PFSK-1 (cell line): ENCODE measurements around the gene CACNA1C.

ENCODE experiments used
- FOXP2 ChIP-seq: optimal IDR thresholded peaks from 2 replicates; pipeline ENCODE3; 2011; ENCODE audit warnings: borderline replicate concordance, control low read depth, inconsistent platforms; ENCODE audit not compliant: insufficient read depth; ENCODE audit errors: extremely low read length, extremely low read depth
- POLR2AphosphoS5 ChIP-seq: IDR thresholded peaks from 2 replicates; pipeline ENCODE4 v1.6.1; 2012; ENCODE audit warnings: low read depth, mild to moderate bottlenecking, control low read depth, low read length, moderate library complexity
- REST ChIP-seq, 2 experiments: IDR thresholded peaks; 2 replicates each; pipeline versions ENCODE4 v1.6.1 to v1.8.0; 2011 to 2012; ENCODE audit warnings: low read depth in 2 of 2, low read length in 2 of 2, control low read depth in 1 of 2, inconsistent platforms in 1 of 2, mild to moderate bottlenecking in 1 of 2, moderate library complexity in 1 of 2; ENCODE audit not compliant: insufficient read depth in 1 of 2
- SIN3A ChIP-seq: IDR thresholded peaks from 2 replicates; pipeline ENCODE4 v1.6.1; 2012; ENCODE audit warnings: mild to moderate bottlenecking, low read length, moderate library complexity, borderline replicate concordance; ENCODE audit not compliant: insufficient read depth
- TAF1 ChIP-seq: IDR thresholded peaks from 2 replicates; pipeline ENCODE4 v1.6.1; 2012; ENCODE audit warnings: low read length, control low read depth, borderline replicate concordance; ENCODE audit not compliant: insufficient read depth

The CACNA1C gene

GRCh38 chr12:2341051-2341751 lies 288.4 kb downstream of the CACNA1C start:
- TF ChIP-seq POLR2AphosphoS5 = no peak
- no peak for TF ChIP-seq REST (IDR thresholded peaks at IDR 0.05; ENCODE audit: insufficient read depth in 1 of 2, low read depth in 2 of 2, low read length in 2 of 2)
- TF ChIP-seq FOXP2 = no peak
- no peak for TF ChIP-seq SIN3A
- no peak for TF ChIP-seq TAF1

GRCh38 chr12:2341871-2342270 lies 289.1 kb downstream of the CACNA1C start:
- TF ChIP-seq TAF1 (no peak), REST (IDR thresholded peaks at IDR 0.05; ENCODE audit: insufficient read depth in 1 of 2, low read depth in 2 of 2, low read length in 2 of 2) (no peak), FOXP2 (no peak), POLR2AphosphoS5 (no peak), SIN3A (no peak)

- no peak for TF ChIP-seq FOXP2
- TF ChIP-seq SIN3A = no peak
- no peak for TF ChIP-seq POLR2AphosphoS5
- TF ChIP-seq TAF1 = no peak
- no peak for TF ChIP-seq REST (IDR thresholded peaks at IDR 0.05; ENCODE audit: insufficient read depth in 1 of 2, low read depth in 2 of 2, low read length in 2 of 2)
Observed at GRCh38 chr12:2343681-2344080, 290.9 kb downstream of the CACNA1C start.

- no peak for TF ChIP-seq FOXP2
- TF ChIP-seq REST (IDR thresholded peaks at IDR 0.05; ENCODE audit: insufficient read depth in 1 of 2, low read depth in 2 of 2, low read length in 2 of 2) = no peak
- no peak for TF ChIP-seq TAF1
- TF ChIP-seq SIN3A = no peak
- no peak for TF ChIP-seq POLR2AphosphoS5
Observed at GRCh38 chr12:2344476-2344875, 291.7 kb downstream of the CACNA1C start.

- TF ChIP-seq FOXP2 (no peak), SIN3A (no peak), POLR2AphosphoS5 (no peak), TAF1 (no peak), REST (IDR thresholded peaks at IDR 0.05; ENCODE audit: insufficient read depth in 1 of 2, low read depth in 2 of 2, low read length in 2 of 2) (no peak)
Observed at GRCh38 chr12:2344885-2345284, 292.1 kb downstream of the CACNA1C start.
